ENCODE measurements around the gene ZNF117.
"Not testable (repeated sequence)": the region's sequence is repeated elsewhere in the genome, so short reads cannot be mapped to it uniquely, and the experiment has no call there.

The ZNF117 gene

DNA sequence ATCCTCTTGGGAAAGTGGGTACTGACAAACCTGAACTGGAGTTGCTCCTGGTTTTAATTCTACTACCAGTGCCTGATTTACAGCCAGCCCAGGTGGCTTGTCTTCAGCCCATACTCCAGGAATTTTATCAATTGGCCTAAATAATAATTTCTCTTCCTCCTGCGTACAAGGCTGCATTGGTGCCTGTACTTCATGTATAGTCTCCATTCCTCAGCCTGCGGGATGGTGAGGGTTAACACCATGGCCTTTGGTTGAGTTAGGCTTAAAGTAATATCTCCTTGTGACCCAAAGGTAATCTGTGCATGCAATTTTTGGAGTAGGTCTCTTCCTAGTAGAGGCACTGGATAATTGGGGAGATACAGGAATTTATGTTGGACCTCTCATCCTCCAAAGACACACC lies 5.5 kb upstream of the ZNF117 start:
- DNase-seq, result no peak

DNA sequence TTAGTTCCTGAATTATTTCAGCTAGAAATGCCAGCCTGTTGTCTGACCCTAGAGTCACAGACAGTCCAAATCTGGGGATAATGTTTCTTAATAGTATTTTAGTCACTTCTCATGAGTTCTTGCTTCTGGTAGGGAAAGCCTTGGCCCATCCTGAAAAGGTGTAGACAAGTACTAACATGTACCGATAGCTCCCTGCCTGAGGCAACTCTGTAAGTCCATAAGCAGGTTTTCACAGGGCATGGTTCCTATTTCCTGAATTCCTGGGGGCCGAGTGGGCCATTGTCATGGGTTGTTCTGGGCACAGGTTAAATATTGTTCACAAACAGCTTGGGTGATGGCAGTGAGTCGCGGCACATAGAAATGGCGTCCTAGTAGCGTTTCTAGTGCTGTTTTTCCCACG lies 3.1 kb upstream of the ZNF117 start:
- DNase-seq, result no peak

- DNase-seq, result no peak
Measured at GRCh38 chr7:64992971-64993370, 2.1 kb upstream of the ZNF117 start.

DNA sequence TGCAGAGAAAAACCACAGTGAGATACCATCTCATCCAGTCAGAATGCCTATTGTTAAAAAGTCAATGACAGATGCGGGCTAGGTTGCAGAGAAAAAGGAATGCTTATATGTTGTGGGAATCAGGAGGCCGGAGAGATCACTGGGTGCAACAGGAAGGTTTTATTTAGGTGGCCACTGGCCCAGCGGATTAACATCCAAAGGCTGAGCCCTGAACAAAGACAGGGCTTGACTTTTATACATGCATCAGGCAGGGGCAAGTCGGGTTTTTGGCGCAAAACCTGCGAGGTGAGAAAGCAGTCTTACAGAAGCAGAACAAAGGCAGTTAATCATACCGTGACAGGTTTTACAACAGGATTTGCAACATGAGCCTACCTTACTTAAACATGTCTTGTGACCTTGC lies 620 bp downstream of the ZNF117 start:
- DNase-seq, result no peak

- no peak for DNase-seq
Measured at GRCh38 chr7:64978497-64979203, 12.2 kb downstream of the ZNF117 start.

DNA sequence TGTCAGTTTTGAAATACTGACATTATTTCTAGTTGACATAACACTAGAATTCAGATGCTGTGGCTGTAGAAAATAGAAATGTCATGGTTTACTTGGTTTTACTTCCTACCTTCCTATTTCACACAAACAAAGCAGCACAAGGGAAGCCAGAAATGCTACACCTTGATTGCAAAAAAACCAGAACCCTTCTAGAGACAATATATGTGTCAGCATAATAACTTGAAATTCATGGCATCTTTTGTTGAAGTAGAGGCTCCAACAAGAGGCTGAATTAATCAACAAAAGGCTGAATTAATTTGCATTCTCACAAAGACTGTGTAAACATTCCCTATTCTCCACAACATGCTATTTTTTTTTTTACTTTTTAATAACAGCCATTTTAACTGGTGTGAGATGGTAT lies 25.2 kb downstream of the ZNF117 start:
- DNase-seq, result no peak

- DNase-seq, result no peak
Measured at GRCh38 chr7:64959072-64959747, 31.6 kb downstream of the ZNF117 start.

- no peak for DNase-seq
Measured at GRCh38 chr7:64951250-64951848, 39.5 kb downstream of the ZNF117 start.

- not testable (repeated sequence) for DNase-seq
Measured at GRCh38 chr7:64950673-64951072, 40.2 kb downstream of the ZNF117 start.

GRCh38 chr7:64948774-64949173 lies 42.1 kb downstream of the ZNF117 start:
- DNase-seq, result not testable (repeated sequence)

DNA sequence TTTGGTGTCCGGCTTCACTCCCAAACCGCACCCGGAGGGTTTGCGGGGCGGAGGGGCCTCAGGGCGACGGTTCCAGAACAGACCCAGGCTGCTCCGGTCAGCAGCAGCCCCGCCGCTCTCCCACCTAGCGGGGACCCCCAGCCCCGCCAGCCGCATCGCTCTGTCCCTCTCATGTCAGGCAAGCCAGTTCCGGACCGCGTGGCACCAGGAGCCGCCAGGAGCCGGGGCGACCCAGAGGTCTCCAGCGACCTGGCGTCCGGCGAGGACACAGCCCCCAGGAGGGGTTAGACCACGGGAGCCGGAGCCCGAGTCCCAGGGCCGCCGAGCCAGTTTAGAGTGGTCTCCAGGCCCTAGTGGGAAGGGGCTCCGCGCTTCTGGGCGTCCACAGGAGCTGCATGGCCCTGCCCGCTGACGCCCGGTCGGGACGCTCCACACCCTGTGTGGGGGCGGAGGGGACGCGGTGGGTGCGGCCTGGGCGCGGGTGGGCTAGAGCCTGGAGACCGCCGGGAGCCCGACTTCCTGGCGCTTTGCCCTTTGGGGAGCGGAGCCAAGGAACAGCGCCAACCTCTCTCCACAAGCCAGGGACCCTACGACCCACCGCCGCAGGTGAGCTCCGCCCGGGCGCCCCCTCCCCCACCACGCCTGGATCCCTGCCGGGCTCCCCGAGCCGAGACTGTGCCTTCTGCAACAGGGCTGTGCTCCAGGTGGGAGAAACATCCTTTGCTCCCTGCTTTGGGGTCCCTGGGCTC lies 43.4 kb downstream of the ZNF117 start:
- no peak for DNase-seq

GRCh38 chr7:64946772-64947171 lies 44.1 kb downstream of the ZNF117 start:
- no peak for DNase-seq

- no peak for DNase-seq
Measured at GRCh38 chr7:64945503-64946175, 45.2 kb downstream of the ZNF117 start.

DNA sequence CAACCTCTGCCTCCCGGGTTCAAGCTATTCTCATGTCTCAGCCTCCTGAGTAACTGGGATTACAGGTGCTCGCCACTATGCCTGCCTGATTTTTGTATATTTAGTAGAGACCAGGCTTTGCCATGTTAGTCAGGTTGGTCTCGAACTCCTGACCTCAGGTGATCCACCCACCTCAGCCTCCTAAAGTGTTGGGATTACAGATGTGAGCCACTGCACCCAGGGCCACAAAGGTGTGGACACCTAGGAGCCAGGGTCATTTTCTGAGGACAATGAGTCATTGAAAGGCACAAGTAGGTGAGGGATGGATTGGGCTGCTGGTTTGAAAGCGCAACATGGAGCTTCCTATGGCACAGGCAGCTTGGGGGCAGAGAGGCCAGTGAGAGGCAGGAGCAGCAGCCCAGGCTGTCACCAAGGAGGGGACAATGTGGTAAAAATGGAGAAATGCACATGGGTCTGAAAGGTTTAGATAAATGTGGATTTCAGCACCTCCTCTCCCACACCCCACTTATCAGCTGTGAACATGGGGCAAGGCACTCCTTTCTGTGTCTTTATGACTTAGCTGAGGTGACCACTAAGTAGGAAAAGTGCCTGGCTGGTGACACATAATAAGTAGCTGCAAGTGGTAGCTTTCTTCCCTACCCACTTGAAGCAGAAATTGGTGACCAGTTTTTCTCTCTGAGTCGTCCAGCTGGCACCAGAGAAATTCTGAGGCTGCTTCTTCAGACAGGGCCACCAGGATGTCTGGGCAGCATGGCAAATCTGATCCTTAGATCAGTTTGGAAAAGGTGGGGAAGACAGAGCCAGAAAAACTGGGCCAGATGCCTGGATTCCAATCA lies 46.0 kb downstream of the ZNF117 start:
- not testable (repeated sequence) for DNase-seq

DNA sequence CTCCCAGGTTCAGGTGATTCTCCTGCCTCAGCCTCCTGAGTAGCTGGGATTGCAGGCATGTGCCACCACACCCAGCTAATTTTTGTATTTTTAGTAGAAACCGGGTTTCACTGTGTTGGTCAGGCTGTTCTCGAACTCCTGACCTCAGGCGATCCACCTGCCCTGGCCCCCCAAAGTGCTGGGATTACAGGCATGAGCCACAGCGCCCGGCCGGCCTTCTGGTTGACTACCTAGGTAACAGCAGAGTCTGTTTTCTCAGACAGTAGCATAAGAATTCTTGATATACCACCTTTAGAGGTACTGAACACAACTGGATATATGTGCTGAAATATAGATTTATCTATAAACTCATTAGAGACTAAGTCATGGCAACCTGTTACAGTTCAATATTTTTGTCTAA lies 50.8 kb downstream of the ZNF117 start:
- not testable (repeated sequence) for DNase-seq

GRCh38 chr7:64938540-64938939 lies 52.3 kb downstream of the ZNF117 start:
- no peak for DNase-seq

- no peak for DNase-seq
Measured at GRCh38 chr7:64934478-64934877, 56.4 kb downstream of the ZNF117 start.

DNA sequence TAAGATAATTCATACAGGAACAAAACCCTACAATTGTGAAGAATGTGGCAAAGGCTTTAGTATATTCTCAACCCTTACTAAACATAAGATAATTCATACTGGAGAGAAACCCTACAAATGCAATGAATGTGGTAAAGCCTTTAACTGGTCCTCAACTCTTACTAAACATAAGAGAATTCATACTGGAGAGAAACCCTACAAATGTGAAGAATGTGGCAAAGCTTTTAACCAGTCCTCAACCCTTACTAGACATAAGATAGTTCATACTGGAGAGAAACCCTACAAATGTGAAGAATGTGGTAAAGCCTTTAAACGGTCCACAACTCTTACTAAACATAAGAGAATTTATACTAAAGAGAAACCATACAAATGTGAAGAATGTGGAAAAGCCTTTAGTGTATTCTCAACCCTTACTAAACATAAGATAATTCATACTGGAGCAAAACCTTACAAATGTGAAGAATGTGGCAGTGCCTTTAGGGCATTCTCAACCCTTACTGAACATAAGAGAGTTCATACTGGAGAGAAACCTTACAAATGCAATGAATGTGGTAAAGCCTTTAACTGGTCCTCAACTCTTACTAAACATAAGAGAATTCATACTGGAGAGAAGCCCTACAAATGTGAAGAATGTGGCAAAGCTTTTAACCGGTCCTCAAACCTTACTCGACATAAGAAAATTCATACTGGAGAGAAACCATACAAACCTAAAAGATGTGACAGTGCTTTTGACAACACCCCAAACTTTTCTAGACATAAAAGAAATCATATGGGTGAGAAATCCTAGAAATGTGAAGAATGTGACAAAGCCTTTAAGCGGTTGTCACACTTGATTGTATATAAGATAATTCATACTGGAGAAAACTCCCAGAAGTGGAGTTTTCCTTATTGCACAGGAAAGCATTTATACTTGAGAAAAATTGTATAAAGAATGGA lies 62.3 kb downstream of the ZNF117 start:
- DNase-seq, result not testable (repeated sequence)

Measured in activated CD8-positive, alpha-beta memory T cell treated with anti-CD3 and anti-CD28 coated beads, Interleukin-2, amount 50 U/mL, for 4 hours (primary cell).